H54 (cell line): ENCODE results near the gene GSX2.
"Not testable (repeated sequence)": the region's sequence is repeated elsewhere in the genome, so short reads cannot be mapped to it uniquely, and the experiment has no call there.

Experiments
- DNase-seq: peaks from one replicate; pipeline ENCODE4 v3.0.0; 2011; ENCODE audit warnings: low spot score, mixed read lengths; ENCODE audit not compliant: insufficient read length
- FAIRE-seq: peaks from 3 replicates; lab custom pipeline; 2011; peaks lifted over from hg19 to GRCh38; lab: Jason Lieb, UNC
- POLR2A ChIP-seq: IDR thresholded peaks from 2 replicates; pipeline ENCODE4 v1.6.1; 2011; ENCODE audit warnings: low read depth, mild to moderate bottlenecking, low read length

The GSX2 gene

GRCh38 chr4:54099748-54100574, at the start of gene GSX2:
Gene GSX2, plus strand, starts transcription at chr4:54100163. Its CDS starts 182 bp downstream, at chr4:54100345.
- TF ChIP-seq POLR2A = no peak
- FAIRE-seq (no peak), DNase-seq (no peak)

DNA sequence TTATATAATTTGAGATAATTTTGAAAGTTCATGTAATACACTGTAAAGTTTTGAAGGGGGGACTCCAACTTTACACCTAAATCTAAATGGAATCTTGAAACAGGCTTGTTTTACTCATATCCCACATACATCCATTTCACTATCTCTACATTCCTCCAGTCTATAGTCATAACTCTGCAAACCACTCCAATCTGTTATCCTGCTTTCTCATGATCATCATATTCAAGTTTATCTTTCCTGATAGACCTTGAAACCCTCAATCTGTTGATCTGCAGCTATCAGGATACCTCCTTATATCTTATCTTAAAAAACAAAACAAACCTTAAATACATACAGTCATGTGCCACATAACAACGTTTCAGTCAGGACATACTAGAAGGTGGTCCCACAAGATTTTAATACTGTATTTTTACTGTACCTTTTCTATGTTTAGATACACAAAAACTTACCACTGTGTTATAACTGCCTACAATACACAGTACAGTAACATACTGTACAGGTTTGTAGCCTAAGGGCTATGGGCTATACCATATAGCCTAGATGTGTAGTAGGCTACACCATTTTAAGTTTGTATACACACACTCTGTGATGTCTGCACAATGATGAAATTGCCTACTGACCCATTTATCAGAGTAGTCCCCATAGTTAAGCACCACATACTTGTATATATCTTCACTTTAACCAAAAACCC, 49.6 kb upstream of the GSX2 start:
- peak; percentile 89 for FAIRE-seq
- no peak for TF ChIP-seq POLR2A
- DNase-seq = no peak

- FAIRE-seq, DNase-seq: not testable (repeated sequence)
Observed at GRCh38 chr4:54053322-54053721, 46.6 kb upstream of the GSX2 start.

- DNase-seq (no peak), FAIRE-seq (no peak)
- no peak for TF ChIP-seq POLR2A
Observed at GRCh38 chr4:54054501-54054900, 45.5 kb upstream of the GSX2 start.

DNA sequence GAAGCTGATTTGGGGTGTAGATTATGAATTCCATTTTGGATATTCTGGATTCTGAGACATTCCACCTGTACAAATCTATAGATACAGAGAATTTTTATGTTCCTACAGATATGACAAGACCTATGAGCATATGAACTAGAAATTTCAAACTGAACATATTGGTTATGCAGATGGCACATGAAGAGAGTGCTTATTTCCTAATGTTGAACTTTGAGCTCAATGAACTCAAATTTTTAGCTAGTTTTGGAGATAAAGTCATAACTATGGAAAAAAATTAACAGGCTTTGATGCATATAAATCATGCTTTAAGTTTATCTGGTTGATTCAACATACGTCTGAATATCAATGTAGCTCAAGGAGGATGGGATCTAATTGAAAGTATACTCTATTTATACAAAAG, 44.5 kb upstream of the GSX2 start:
- FAIRE-seq (no peak), DNase-seq (no peak)
- no peak for TF ChIP-seq POLR2A

- FAIRE-seq = no peak
- DNase-seq = no peak
- no peak for TF ChIP-seq POLR2A
Observed at GRCh38 chr4:54056360-54056759, 43.6 kb upstream of the GSX2 start.

- DNase-seq (no peak), FAIRE-seq (no peak)
- TF ChIP-seq POLR2A = no peak
Observed at GRCh38 chr4:54058171-54058570, 41.8 kb upstream of the GSX2 start.

GRCh38 chr4:54060116-54060515, 39.8 kb upstream of the GSX2 start:
- DNase-seq (no peak), FAIRE-seq (no peak)
- TF ChIP-seq POLR2A = no peak

- FAIRE-seq (no peak), DNase-seq (no peak)
- no peak for TF ChIP-seq POLR2A
Observed at GRCh38 chr4:54061067-54061466, 38.9 kb upstream of the GSX2 start.

DNA sequence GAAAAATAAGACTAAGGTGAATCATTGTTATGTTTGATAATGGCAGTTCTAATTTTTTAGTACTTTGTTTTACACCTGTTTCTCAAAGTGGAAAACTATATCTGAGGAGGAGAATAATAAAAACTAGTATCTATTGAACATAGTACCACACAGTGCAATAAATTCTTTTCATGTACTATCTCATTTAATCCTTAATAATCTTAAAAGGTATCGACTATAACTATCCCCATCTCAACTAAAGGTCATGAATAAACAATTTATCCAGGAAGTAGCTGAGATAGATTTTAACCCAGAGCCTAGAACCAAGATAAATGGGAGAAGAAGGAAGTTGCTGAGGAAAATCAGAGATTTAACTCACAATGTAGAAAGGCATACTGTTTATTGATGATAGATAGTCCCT, 38.1 kb upstream of the GSX2 start:
- TF ChIP-seq POLR2A = no peak
- DNase-seq (no peak), FAIRE-seq (no peak)

DNA sequence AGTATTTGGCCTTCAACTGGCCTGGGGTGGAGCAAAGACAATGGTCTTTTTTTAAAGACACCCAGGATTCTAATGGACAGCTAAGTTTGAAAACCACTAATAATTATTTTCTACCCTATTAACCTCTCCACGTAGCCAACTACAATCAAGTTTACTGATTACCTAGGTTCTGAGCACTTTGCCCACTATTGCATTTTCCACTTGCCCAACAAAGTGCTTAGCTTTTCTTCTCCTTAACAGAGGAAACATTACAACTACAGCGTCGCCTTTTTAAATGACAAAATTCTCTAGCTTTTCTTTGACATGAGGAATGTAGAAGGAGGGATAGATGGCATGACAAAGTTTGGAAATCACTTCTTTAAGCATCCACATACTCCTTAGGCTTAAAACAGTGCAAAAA, 37.6 kb upstream of the GSX2 start:
- no peak for TF ChIP-seq POLR2A
- no peak for DNase-seq
- FAIRE-seq = no peak

DNA sequence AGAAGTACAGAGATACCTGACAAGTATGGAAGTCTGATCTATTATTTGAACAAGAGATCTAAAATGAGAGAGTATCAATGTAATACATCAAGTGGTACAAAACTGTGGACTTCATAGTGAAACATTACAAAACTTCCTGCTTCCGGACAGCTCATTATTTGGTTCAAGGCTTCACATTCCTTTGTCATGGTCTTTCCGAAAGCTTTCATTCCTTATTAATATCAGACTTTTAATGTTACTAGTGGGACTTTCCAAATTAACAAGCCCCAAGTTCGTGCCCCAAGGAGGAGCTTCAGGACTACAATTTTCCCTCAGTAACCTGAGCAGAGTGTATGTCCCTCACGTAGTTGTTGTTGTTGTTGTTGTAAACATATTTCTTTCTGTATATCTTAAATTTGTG, 36.7 kb upstream of the GSX2 start:
- FAIRE-seq (peak; percentile 60), DNase-seq (no peak)
- no peak for TF ChIP-seq POLR2A

DNA sequence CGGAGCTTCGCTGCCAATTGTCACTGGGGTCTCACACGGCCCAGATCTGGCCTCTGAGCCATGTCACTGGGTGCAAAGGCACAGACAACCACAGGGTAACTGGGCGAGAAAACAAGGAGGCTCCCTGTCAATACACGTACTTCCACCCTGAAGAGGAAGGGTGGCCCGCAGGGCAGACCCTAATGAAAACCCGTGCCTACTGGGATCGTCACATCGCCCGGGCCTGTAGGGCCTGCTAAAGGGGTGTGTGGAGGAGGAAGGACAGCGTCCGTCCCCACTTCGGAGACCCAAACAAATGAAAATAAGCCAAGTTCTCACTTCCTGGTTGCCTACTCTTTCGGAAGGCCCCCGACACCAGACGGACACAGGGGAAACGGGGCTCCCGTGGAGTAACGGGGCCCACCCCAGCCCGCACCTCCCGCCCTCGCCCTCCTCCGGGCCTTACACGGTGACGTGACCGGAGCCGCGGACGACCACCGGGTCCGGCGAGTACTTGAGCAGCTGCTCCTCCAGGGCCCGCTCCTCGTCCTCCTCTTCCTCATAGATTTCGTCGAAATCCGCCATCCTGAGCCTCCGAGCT, 36.1 kb upstream of the GSX2 start:
- DNase-seq (no peak), FAIRE-seq (no peak)
- no peak for TF ChIP-seq POLR2A

DNA sequence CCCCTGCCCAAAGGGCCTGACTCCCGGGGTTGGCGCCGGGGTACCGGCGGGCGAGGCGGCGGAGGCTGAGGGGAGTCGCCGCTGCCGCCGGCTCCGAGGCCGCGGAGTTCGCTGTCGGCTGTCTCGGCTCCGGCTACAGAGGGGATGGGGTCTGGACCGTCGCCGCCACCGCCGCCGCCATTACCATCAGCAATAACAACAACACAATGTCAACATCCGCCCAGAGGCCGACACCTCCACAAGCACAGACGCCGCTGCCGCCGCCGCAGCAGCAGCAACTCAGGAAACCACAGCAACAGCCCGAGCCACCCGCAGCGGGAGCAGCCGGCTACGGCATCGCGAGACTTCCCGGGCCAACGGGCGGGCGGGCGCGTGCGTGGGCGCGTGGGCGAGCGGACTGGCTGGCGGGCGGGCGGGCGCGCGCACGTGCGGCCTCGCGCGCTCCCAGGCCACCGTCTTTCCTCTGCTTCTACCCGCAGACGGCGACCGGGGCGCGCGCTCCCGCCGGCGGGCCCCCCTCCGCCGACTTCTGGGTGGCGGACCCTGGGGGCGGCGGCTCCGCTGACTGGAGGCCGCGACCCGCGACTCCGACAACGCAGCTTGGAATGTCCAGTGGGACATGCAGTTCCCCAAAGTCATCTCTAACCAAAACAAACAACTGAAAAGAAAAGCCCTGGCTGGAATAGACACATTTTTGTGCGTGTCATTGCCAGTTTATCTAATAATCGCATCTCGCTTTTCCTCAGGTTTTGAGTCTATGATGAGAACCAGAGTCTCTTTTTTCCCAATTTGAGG, 35.4 kb upstream of the GSX2 start, which contains the start of gene CHIC2:
Gene CHIC2, minus strand, starts transcription at position 289 of the 795 bp plus-strand sequence. CDS start 305 bp downstream, outside the sequence.
- FAIRE-seq (no peak), DNase-seq (peak; percentile 58)
- TF ChIP-seq POLR2A = peak; percentile 93
